NCI-H69 (cell line): ENCODE measurements around the gene ACACA.

Source experiments
- DNase-seq: peaks from one replicate; lab custom pipeline; 2025; lab: John Stamatoyannopoulos, UW

The ACACA gene

DNA sequence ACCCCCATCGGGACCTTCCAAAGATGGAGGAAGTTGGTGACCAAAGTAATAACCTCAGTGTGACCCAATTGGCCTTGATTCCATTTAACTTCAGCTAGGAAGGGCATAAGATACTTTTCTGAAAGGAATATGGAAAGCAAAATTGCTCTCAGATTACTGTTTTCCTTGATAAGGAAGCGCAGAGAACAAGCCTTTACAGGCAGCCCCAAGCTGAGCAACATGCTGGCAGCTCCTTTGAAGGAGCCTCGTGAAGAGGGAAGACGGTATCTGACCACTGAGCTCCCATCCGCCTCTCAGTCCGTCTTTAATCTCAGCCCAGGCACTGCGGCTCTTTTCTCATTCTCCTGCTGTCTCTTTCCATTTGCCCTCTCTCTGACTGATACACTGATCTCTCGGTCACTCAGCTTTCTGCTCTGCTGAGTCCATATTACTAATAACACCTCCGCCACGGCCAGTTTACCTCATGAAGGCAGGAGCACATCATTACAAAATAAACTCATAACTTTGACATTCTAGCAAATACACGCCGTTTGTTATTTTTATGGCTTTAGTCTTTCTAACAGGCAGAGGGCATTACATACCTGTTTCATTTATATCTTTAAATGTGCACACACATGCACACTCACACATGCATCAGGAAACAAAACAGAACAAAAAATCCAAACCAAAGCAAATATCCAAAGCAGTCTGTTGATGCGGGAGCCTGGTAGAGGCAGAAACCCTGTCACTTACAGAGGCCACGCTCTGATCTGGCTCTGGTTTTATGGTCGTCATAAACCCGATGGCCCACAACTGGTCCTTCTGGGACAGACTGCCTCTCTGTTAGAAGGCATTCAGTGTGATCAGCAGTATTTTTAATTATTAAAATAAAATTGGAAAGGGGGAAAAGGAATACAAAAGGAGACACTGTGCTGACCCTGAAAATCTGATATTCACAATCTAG is 274.7 kb downstream of the ACACA start:
- DNase-seq, result no peak

DNA sequence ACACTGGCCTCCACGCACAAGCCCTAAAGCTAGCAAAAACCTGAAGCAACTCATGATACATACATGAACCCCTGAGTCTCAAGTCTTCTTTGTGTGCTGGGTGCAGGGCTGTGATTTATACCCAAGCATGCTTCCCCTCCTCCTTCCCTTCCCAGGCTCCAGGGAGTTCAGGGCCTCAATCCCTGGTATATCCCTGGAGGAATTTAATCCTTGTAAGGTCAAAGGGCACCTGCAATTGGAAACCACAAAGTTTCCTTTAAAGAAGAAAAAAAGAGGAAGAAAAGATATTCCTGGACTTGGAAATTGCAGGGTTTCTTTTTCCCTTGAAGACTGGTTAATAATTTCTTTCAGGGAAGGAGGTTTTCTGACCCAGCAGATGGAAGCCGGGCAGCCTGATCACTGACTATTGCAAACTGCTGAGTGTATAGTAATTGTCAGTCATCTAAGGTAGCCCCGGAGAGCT is 275.6 kb downstream of the ACACA start:
- DNase-seq, result no peak

DNA sequence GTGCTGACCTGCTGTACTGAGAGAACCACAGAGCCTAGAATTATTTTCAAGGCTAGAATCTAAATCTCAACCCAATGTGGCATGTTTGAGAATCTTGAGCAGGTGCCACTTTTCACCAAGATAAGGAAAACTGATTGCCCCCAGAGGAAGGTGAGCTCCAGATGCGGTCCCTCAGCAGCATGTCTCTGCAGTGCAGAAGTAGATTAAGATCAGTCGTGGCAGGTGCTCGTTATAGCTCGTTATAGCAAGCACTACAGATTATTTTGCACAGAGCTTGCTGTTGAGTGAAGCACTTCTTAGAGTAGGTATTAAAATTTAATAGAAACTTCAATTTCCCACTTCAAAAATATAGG is 281.8 kb downstream of the ACACA start:
- DNase-seq, result no peak

DNA sequence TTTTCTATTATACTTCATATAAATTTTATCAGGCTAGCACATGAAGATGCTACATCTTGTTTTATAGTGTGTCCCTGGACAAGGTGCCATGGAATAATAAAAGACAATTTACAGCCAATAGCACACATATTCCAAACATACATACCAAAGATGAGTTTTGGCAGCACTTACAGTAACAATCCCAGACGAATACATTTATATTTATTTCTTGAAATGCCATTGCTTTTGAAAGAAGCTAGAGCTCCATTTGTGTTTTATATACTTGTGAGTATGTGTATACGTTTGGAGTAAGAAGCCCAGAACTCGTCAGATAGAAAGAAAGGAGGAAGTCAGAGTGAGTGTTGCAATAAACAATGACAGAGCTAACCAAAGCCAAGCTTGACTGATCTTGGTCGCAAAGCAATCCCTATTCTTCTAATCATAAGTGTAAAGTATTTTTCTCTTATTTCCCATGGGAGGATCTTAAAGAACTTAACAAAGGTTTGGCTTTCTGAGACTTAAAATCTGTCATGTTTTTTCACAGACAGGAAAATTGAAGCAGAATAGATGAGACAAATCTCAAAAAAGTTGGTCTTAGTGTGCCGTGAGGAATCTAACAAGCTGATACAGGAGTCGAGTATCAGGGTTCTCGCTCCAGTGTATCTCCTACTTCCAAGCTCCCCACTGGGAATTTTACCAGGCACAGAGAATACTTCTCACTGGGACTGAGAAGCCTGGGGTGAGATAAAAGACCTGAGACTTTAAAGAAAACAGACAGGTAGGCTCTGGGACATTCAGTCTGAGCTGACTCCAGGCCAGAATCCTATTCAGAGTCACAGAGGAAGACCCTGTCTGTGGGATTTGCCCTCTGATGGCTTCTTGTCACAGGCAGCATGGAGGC is 282.5 kb downstream of the ACACA start:
- no peak for DNase-seq

DNA sequence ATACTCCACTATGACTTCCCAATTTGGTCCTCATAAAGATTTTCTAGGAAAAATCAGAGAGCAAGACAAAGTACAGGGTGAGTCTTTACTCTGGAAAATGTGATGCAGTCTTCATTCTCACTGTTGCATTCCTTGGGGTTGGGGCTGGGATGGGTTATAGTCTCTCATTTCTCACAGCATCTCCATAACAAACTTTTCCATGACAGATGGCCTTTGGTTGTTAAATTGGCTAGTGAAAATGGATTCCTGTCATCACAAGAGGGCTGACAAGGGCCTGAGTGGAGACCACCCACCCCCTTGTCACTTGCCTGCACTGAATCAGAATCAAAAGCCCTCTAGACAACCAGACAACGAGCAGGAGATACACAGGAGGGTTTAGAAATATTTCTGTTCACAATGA is 283.2 kb downstream of the ACACA start:
- DNase-seq, result no peak

DNA sequence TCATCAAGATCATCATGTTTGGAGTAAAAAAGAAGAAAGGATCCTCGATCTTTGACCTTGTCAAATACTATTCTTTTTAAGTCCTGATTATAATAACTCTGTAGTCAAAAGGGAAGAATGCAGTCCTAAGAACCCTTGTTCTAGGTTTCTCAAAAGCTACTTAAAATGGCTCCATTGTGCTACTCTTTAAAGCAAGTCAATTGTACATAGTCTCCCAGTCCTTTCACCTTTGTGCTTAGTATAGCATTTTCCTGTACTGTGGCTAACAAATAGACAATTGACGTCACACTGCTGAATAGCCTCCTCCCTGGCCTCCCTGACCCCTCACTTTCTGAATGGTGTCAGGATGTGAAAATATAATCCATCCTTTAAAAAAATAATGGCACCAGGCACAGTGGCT is 285.0 kb downstream of the ACACA start:
- no peak for DNase-seq

DNA sequence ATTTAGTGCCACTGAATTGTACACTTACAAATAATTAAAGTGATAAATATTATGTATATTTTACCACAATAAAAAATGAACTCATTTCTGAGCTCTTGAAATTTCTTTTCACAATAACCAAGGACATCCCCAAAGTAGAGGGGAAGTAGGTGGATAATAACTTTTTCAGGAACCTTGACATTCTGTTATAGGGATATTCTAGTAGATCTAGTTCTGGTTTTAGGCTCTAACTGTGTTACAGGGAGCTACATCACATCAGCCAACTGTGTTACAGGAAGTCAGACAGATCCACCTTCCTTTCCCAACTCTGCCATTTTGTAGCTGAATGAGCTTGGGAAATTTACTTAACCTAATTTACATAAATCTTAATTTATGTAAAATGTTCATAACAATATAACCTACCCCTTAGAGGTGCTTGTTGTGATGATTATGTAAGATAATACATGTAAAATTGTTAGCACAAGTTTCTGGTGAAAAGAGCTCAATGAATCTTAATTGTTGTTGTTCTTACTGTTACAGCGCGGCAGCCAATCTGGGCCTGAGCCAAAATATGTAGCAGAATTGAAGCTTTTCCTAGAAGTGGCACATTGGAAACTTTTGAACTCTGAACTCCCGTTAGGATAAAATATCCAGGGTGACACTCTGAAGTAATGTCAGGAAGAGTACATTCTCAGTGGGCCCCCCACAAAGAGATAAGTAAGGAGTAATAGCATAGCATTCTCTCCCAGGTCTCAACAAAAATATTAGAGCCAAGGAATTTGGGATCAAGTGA is 288.1 kb downstream of the ACACA start:
- peak; percentile 36 for DNase-seq

DNA sequence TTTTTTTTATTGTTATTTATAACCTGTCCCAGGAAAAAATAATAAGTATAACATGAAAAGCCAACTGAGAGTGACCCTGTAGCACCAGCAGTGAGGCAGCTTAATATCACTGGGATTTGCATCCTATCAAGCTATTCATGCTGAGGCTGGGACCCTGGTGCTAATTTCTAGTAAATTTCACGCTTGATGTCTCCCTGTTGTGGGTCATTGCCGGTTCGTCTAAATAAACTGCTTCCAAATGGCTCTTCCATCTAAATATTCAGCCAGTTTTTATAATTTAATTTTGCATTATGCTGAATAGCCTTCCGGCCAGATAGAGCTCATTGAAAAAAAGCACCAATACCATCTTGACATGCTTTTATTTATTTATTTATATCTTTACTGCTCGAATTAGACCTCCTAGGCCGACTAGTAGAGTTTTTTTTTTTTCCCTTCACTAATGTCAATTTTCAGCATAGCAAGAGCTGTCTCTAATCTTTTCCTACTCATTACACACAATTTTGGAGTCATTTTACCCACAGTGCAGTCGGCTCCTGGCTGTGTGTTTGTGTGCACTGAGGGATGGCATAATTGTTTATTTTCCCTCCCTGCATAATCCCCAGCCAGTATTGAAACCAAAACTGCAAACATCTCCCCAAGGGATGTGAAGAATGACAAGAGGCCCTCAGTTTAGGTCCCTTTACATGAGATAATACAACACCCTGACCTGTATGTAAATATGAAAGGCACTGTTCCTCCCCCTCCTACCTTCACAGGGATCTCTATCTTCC is 289.1 kb downstream of the ACACA start:
- peak; percentile 73 for DNase-seq

DNA sequence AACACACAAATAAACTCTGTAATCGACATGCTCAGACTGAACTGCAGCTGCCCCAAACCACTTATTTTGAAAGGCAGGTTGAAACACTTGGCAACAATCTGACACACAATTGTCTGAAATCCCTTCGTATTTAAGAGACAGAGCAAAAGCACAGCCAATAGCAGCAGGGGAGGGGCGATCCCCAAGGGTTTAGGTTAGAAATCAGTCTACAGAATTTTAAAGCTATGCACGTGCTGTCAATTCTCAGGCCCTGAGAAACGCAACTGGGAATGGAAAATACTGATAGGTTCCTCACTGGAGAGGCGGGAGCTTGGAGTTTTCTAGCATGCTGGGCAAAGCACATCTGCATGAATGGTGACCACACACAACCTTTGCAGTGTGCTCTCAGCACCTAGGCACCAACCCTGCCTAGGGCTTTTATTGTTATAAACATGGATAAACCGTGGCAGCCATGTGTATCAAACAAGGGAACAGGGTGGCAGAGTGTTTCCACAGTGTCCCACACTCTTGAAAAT is 289.9 kb downstream of the ACACA start:
- no peak for DNase-seq

DNA sequence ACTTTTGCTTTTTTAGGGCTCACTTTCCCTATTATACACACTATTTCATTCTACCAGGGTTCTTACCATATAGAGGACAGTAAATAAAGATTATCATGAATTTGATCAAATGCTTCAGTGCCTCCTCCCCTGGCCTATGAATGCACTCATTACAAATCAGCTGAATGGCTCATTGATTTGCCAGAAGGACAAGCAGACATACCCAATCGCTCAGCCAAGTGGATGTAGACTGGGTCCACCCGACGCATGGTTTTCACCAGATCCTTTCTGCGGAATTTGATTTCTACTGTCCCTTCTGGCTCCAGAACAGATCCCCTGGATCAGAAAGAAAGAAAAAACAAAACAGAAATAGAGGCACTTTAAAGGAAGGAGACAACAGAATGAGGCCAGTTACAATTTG is 295.3 kb downstream of the ACACA start:
- DNase-seq, result no peak

DNA sequence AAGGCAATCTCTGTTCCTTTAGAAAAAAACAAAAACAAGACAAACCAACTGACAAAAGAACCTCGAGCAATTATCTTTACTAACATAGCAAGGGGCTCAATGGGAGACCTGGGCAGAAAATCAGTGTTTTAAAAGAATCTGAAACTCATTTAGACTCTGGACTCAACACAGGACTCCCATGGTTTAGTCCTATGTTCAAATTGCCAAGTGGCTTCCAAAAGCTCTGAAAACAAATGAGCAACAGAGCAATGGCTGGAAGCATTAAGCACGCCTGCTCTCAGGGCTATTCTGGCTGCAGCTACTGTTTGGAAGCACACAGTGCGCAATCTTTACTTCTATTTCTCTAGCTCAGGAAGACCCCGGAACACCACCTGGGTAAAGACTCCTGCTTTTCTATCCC is 295.9 kb downstream of the ACACA start:
- no peak for DNase-seq

DNA sequence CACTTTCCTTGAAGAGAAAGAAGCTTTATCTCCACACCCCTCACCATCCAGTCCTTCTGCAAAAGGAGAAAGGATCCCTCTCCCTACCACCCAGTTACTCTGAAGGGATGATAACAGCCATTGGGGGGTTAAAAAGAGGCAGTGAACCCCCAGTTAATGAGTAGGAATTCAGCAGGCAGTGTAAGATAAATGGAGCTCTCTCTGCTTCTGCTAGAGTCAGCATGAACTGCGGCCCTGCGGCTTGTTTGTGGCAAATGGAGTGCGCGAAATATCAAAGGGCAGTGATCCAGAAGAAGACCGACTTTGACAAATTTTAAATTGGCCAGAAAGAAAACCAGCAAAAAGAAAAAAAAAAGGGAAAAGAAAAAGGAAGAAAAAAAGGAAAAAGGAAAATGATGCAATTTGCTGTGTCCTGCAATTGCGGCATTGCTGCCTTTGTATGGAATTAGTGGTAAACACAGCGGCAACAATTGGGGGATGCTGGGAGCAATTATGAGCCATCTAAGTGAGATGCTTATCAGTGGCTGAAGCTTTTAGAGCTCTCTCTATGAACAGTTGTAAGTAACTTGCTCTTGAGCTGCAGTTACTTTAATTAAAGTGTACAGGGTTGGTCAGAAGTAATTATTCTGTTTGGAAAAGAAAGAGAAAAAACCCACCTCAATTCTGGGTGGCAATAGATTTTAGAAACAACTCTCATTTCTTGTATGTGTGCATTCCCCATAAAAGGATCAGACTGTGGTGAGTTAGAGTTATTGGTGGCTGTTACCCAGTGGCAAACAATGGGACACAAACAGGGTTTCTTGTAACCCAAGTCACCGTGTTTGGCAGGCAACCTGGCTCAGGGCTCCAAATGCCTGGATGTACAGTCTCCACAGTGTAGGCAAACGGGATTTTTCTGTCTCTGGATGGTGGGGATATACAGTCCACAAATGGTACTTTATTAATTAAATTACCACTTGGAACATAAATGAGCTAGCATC is 296.6 kb downstream of the ACACA start:
- no peak for DNase-seq

DNA sequence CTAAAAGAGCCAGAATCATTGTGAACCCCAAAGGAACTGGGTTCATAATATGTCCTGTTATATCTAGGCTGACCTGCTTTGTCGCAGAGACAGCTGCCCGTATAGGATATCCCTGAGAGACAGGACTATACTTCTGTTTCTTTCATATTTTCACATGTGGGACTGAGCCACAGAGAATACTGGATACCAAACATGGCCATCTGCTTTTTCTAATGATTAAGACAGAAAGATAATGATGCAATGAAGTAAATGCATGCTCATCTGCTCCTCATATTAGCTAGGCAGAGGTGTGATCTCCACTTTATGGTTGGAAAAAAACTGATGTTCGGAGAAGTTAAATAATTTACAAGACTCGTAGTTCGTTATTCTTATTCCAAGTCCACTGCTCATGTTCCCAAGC is 297.5 kb downstream of the ACACA start:
- no peak for DNase-seq

DNA sequence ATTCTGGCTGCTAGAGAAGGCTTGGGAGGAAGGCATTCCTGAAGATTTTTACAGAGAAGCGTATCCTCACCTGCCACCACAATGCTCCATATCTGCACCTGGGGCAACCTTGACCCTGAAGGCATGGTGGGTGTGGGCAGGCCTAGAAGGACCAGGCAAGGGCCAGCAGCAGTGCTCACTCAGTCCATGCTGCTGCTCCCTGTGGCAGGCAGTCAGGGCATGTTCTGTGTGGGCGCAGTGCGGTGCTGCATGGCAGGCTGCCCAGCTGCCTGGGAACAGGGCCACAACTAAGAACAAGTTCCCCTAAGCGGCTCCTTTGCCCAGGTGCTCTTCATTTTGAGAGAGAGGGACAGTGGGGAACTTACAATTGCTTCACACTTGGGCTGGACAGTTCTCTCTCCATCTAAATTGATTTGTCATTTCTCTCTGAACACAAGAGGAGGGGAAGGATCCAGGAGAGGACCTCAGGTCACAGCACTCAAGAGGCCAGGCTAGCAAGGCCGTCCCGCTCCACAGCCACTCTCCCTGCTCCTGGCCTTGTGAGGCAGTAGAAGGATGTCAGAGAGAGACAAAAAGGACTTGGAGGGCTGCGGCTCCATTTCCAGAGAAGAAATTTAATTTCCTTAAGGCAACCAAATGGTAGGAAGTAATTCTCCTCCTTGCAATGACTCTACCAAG is 299.1 kb downstream of the ACACA start:
- DNase-seq, result peak; percentile 40

DNA sequence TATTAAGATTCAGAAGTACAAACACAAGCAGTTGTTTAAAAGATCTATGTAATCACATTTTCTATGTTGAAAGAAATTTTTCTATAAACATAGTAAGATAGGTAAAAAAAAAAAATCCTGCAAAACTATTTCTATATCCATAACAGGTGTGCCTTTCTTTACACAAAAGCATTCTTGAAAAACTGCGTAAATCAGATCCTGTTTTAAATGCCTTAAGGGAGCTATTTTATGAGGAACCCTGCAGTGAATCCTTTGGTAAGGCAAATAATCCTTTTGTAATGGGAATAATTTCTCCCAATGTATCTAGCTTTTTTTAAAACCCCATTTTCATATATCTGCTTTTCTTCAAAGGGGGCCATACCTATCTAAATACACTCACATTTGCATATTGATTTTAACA is 300.6 kb downstream of the ACACA start:
- peak; percentile 84 for DNase-seq

DNA sequence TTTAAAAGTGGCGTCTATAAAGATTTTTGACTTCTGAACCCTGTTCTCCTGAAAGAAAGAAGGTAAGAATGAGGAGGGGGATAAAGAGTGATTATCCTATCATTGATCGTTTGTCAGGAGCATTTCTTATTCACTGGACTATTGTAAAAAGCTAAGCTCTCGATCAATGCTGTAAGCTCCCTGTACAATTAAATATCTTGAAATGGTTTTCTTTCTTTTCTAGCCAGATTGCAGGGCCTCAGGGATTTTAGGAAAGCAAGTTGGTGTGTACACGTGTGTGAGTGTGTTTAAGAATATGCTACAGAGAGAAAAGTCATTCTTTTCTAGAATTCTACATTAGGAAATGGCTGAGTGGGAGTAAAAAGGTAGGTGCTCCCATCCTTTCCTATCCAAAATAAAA is 303.4 kb downstream of the ACACA start:
- no peak for DNase-seq

DNA sequence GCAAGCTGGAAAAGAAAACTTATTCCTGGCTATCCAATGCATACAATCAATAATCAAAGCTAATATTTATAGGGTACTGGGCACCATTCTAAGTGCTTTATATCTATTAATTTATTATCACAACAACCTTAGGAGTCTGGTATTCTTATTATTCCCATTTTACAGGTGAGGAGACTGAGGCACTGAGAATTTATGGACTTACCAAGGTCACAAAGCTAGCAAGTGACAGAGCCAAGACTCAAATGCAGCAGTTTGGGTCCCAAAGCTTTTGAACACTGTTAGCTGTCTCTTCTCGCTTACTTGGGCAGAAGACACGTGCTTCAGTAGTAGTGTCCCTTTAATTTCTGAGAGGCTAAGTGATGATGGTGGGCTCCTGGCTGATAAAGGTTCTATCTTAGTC is 305.3 kb downstream of the ACACA start:
- no peak for DNase-seq

DNA sequence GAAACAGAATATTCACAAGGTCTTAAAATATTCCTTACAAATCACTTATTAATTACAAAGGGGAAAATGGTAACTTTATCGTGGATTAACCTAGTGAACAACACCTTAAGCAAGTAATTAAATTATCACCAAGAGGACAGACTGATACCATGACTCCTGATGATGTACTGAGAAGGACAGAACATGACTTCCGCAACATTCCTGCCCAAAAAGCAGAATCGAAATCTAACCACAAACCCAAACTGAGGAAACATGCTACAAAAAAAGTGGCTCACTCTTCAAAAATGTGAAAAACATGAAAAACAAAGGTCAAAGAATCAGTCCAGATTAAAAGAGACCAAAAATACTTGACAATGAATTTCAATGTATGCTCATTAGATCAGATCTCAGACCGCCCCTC is 306.4 kb downstream of the ACACA start:
- no peak for DNase-seq

DNA sequence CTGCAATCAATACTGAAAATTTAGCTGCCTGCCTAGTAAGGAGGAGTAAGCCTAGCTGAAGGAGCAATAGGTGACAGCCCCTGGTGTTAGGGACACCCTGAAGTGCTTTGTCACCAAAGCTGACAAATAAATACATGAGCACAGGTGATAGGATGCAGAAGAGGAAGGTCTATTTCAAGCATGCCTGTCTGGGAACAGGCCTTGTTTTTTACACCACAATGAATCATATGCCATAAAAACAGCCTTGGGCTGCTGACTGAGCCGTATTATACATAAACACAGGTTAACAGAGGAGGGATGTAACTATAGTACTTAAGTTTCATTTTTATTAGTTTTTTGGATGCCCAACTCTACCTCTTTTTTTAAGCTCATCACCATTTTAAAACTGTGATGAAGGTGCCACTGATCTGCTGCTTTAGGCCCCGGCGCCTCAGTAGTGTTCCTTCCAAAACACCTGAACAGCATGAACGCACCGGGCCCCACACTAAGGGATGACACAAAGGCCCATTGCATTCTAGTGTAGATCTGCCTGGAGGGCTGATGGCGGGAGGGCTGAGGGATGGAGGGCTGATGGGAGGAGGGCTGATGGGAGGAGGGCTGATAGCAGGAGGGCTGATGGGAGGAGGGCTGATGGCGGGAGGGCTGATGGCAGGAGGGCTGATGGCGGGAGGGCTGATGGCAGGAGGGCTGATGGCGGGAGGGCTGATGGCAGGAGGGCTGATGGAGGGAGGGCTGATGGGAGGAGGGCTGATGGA is 307.5 kb downstream of the ACACA start:
- DNase-seq, result no peak
